Dermis blood vessel endothelial cell (primary cell): ENCODE data around the gene STK35. TPM values are rescaled to one million over a fixed set of nuclear protein-coding genes. Genes with fewer than 3 reads are reported as not detected.
"Not testable (repeated sequence)": the region's sequence is repeated elsewhere in the genome, so short reads cannot be mapped to it uniquely, and the experiment has no call there.

ENCODE experiments used
- DNase-seq: peaks from one replicate; pipeline ENCODE4 v3.0.0; 2010
- total RNA-seq: library from RNA; depleted of rRNA; stranded (reverse); fragments of >200 nt; gene quantifications from 2 replicates; pipeline ENCODE4 v1.2.3, GENCODE V29; 2014

Gene STK35
- total RNA-seq, 1 donor from 2014 or later = 27.2 TPM

DNA sequence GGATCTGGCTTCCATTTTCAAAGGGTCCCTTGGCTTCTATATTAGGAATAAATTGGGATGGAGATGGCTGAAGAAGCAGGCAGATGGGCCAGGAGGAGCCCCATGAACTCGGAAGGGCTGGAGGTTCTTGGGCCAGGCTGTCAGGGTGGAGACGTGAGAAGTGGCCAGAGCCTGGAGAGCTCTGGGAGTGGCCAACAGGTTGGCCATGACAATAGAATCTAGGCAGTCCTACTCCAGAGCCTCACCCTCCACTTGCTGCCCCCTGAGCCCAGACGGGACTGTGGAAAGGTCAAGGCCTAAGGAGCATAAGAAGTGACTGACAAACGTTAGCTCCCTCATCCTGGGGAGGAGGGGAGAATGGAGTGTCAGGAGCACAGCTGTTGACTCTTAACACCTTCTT is 62.1 kb downstream of the STK35 start:
- DNase-seq = no peak

DNA sequence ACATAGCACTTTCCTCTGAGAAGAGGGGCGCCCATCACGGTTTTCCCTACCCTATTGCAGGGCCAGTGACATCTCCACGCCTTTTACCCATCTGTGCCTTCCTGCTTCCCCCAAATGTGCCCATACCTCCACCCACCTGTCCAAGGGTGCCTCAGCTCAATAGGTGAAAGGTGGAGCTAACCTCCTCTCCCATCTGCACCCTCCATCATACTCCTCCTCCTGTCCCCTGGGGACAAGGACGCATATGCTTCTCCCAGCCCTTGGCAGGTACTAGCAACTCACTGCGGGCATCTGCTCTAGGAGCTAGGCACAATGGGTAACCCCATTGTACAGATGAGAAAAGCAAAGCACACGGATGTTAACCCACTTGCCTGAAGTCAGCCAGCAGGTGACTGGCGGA is 62.8 kb downstream of the STK35 start:
- no peak for DNase-seq

DNA sequence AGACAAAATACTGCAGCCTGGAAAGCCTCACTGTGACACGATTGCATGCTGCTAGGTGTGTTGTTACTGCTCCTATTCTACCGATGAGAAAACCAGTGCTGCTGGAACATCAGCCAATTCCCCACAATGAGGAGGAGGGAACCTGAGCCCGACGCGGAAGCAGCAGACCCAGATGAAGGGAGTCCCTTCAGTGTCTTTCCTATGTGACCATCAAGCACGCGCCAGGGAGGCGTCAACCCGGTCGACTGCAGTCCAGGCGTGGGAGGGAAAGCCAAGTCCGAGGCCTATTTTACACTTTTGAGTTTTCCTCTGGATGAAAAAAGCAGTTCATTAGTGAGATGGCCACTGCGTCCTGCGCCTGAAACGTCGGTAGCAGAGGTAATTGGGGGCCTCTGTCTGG is 63.3 kb downstream of the STK35 start:
- DNase-seq = no peak

DNA sequence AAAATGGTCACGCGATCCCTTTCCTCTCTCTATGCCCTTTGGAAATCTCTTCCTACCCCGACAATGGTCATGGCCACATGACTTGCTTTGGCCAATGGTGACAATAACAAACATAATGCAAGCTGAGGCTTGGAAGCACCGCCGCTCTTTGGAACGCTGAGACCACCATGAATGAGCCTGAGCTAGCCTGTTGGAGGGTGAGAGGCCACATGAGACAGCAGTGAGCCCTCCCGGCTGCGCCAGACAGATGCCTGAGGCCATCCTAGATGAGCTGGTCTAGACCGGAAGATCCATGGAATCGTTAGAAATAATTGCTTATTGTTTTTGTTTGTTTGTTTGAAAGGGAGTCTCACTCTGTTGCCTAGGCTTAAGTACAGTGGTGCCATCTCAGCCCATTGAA is 64.2 kb downstream of the STK35 start:
- no peak for DNase-seq

DNA sequence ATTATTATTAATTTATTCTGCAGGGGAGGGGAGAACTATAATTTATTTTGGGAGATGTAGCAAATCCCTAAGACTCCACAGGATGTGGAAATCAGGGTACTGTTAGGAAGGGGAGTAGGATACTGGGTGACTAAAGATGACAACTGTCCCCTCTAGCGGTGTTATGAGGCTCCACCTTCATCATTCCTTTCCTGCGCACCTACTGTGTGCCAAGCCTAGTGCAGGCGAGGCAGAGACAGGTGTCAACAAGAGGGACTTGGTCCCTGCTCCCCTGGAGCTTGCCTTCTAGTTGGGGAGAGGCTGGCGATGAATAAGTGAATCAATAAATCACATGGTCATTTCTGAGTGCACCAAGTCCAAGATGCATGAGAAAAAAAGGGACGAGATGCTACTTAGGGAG is 65.5 kb downstream of the STK35 start:
- no peak for DNase-seq

DNA sequence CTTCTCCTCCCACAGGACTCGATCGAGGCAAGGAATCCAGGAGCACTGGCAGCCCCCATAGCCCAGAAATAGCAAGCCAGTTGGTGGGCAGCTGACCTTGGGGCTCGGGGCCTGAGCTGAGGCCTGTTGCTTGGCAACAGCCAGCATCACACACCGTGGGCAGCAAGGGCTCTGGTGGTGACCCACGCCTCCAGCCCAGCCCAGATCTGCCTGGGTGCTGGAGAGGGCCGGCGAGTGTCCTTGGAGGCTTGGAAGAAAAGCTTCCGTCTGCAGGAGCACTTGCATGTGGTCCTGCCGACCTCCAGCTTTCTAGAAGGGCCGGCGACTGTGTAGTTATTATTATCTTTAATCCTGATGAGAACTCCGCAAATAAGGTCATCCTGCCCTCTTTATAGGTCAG is 67.3 kb downstream of the STK35 start:
- no peak for DNase-seq

DNA sequence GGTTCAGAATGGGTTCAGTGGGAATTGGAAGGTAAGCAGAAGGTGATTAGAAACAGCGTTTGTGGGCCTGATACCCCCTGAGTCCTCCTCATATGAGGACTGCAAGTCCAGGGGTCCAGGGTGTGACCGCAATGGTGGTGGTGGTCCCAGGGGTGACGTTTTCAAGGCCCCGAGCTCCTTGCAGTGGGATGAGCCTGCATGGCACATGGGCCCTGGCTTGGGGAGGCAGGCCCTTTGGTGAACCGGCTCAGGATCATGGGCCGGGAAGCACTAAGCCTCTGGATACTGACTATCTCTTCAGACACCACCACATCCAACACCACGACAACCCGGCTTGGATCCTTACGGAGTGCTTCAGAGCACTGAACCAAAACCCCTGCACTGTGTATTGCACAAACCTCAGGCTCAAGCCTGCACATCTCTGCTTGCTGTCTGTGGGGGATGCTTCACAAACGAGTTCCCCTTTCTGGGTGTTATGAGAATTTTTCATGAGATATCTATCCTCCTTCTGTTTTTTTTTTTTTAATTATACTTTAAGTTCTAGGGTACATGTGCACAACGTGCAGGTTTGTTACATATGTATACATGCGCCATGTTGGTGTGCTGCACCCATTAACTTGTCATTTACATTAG is 67.9 kb downstream of the STK35 start:
- no peak for DNase-seq

DNA sequence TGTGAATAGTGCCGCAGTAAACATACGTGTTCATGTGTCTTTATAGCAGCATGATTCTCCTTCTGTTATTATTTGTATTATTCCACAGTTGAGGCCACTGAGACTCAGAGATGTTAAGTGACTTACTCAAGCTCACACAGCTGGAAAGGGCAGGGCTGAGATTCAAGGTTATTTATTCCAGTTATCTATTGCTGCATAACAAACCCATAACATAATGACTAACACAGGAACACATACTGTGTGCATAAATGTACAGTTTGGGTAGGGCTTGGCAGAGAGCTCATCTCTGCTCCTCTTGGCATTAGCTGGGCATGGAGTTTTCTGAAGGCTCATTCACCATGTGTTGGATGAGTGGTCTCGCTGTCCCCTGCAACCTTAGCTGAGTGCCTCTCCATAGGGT is 68.8 kb downstream of the STK35 start:
- DNase-seq = no peak

DNA sequence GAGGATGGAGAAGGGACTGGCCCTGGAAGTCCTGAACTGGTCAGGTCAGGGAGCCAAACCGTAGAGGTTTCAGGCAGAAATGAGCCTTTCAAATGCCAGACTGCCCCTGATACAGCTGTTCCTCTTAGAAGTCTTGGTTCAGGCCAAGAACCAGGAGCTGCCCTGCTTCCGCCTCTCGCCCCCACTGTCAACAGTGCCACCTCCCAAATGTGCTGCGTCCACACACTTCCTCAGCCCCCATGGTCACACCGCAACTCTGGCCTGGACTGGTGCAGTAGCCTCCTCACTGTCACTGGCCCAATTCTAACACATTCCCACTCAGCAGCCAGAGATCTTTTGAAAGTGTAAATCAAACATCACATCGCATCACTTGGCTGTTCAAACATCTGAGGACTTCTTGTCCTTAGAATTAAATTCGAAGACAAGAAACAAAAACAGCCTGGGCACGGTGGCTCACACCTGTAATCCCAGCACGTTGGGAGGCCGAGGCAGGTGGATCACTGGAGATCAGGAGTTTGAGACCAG is 69.7 kb downstream of the STK35 start:
- DNase-seq = no peak

DNA sequence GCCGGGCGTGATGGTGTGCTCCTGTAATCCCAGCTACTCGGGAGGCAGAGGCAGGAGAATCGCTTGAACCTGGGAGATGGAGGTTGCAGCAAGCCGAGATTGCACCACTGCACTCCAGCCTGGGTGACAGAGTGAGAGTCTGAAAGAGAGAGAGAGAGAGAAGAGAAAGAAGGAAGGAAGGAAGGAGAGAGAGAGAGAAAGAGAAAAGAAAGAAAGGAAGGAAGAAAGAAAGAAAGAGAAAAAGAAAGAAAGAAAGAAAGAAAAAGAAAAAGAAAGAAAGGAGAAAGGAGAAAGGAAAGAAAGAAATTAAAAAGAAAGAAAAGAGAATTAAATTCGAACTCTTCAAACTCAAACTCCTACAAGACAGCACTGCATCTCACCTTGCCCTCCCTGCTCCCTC is 70.2 kb downstream of the STK35 start:
- DNase-seq = not testable (repeated sequence)

DNA sequence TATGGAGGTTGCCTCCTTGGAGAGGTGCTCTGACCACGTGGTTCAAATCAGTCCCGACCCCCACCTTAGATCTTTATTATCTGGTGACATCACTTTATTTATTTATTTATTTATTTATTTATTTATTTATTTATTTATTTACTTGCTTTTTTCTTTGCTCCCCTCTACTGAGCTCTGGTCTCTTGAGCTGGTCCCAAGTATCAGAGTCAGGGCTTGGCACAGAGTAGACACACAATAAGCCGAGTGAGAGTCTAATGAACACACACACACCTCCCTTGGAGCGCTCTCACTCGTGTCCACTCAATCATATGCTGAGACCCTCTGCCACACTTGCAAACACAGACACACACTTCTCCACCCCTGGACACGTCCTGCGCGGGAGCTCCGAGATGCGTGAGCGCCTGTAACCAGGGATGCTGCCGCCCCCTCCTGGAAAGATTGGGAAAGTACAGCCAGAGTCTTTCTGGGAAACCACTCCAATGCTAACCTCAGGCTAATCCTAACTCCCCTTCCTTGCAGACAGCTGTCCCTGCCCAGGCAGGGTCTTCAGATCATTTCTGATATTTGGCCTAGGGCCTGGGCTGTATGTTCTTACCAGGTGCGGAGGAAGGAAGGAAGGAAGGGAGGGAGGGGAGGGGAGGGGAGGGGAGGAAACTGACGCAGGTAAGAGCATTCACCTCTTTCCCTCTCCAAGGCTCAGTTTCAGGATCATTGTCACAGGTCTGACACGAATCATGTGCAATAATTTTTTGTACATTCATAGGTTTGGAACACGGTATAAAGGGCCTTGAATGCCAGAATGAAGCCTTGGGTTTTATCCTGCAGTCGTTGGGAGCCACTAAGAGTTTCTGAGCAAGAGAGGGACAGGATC is 70.9 kb downstream of the STK35 start:
- DNase-seq = peak; percentile 73

DNA sequence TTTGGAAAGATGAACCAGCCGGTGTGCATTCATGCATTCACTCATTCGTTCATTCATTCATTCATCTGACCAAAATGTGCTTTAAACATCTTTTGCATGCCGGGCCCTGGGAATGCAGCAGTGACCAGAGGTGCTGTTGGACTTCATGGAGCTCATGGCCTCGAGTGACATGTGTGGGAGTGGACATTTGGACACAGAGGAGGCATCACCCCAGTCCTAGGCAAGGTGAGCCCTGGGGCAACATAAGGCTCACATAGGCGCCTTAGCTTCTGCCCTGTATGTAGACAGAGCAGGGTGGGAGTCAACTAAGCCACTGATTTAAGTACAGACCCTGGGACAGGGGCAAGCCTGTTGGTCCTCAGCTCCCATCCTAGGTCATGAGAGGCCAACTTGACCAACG is 71.6 kb downstream of the STK35 start:
- DNase-seq = no peak

DNA sequence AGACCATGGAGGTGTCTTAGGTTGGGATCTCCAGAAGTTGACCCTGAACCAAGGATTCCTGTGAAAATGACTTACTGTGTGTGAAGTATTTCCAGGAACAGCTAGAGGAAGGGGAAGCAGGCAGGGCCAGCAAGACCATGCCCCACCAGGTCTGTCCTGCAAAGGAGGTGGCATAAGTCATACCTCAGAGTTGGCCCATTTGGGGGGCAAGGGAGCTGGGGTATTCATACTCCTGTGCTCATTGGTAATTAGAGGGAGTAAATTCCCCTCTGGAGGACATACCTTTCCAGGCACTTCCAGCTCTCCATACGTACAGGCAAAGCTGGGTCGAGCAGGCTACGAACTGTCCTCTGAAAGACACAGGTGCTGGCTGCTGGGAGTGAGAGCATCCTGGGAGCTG is 72.4 kb downstream of the STK35 start:
- DNase-seq = no peak

DNA sequence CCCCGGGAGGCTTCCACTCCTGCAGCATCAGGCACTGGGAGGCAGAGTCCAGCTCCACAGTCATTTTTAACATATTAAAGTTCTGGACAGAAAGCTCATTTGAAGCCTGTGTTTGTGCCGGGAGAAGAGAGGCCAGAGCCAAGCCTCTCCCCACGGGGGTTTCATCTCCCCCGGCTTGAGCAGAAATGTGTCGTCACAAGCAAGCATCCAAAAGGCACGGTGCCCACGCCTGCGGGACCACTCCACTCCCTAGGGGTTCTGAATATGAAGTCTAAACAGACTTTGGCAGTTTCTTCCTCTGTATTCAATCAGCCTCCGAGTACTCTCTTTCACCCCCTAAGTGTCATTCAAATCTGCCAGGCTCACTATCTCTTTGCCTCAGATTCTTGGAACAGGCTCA is 75.3 kb downstream of the STK35 start:
- DNase-seq = no peak

DNA sequence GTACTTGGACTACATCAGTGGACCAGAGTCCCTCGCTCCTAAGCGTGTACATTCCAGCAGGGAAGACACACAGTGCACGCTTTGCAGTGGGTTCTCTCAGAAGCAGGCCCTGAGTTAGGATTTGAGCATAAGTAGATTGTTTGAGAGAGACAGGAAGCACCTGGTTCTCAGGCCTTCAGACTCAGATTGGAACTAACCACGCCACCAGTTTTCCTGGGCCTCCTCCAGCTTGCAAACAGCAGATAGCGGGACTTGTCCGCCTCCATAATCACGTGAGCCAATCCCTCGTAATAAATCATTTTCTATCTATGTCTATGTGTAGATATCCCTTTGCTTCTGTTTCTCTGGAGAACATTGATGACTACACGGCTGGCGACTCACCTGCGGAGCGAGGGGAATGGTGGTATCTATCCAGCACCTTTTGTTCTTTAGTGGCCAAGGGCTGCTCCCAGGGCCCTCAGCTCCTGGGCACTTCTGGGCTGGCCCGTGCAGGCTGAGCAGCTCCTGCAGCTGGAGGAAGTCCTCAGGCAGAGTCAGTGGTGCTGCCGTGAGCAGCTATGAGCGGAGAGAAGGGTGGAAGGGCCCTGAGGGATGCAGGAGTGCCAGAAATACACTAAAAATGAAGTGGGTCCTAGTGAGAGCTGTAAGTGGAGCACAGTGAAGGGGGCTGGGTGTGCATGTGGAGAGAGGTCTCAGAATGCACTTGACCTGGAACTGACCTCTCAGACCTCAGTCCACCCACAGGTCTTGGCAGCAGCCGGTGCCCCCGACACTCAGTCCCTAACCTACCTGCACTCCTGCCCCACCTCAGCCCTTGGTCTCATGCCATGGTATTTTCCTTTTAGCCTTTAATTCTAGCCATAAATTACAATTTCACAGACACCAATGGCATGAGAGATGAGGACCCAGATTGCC is 76.9 kb downstream of the STK35 start:
- DNase-seq = peak; percentile 47

DNA sequence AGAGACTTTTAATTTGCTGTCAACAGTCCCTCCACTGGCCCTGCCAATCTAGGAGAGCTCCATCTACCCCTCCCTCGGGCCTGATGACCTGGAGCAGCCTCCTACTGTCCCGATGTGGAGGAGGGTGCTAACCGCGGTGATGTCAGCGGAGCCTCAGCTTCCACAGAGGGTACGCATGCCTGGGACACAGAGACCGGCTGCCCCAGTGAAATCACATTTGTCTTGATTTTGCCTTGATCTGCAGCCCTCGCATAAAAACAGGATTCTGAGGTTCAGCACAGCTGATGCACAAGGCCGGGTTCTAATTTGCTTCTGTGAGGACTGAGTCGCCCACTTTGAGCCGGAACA is 77.6 kb downstream of the STK35 start:
- DNase-seq = no peak

DNA sequence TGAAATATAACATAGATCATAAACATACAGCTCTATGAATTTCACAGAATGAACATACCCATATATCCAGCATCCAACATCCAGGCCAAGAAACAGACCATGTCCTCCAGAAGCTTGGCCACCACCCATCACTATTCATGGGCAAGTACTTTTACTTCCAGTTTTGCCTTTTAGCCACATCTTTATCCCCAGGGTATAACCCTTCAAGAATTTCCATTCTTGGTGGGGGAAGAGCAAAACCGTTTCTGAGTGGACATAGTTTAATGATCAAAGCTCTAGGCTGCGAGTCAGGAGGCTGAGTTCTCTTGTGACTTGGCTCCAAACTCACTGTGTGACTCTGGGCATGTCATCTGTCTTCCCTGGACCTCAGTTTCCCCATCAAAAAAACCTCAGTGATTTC is 78.3 kb downstream of the STK35 start:
- DNase-seq = no peak

DNA sequence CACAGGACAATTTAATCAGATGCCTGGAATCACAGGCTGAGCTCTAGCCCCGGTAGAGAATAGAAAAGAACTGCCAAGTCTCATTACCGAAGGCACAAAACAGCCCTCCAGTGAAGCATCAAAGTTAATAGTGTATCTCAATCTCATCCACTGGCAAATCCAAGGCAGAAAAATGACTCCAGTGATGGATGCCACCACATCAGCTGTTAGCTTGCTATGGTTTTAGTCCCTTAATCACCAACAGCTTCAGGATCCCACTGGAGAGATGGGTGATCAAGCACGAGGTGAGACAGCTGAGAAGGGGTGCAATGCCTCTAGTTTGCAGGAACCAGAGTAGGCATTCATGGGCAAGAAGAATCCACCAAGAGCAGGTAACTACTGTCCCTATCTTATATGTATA is 81.8 kb downstream of the STK35 start:
- DNase-seq = no peak

DNA sequence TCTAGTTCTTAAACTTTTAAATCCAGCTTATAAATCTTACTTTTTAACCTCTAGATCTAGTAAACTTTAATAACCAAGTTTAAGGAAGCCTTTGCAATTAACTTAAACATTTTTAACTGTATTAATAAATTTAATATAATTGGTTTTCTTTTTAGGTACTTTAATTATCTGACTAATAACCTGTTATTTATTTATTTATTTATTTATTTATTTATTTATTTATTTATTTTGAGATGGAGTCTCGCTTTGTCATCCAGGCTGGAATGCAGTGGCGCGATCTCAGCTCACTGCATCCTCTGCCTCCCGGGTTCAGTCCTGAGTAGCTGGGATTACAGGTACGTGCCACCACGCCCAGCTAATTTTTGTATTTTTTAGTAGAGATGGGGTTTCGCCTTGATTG is 83.3 kb downstream of the STK35 start:
- not testable (repeated sequence) for DNase-seq

DNA sequence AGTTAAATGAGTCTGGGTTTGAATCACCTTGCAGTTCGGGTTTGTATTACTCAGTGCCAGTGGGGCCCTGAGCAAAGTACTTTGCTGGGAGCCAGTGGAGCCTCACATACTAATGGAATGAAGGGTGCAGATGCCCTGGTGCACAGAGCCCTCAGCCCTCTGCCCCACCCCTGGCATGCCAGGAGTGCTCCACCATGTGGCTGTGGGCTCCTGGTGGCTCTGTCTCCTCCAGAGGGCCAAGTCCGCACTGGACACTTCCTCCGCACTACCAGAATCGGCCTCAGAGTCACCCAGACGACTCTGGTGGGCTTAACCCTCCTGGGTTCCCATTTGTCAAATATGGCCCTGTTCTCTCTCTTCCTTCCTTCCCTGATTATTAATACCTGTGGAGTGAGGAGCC is 94.0 kb downstream of the STK35 start:
- no peak for DNase-seq

DNA sequence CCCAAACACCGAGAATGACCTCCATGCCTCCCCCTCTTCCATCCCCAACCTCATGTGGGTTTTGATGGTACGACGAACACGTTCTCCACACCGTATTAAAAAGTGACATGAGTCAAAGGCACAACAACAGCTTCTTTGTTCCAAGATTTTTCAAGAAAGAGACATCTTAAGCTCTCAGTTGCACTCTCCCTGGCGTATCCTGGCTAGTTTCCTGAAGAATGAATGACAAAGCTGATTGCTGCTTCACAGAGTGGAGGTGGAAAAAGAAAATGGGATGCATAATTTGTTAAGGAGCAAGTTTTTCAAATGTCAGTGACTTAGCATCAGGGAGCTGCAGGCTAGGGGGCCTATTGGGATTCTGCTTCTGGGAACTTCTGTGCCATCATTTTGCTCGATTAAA is 95.5 kb downstream of the STK35 start:
- no peak for DNase-seq
